Measurements from ENCODE around the gene STARD3NL.

The STARD3NL gene

DNA sequence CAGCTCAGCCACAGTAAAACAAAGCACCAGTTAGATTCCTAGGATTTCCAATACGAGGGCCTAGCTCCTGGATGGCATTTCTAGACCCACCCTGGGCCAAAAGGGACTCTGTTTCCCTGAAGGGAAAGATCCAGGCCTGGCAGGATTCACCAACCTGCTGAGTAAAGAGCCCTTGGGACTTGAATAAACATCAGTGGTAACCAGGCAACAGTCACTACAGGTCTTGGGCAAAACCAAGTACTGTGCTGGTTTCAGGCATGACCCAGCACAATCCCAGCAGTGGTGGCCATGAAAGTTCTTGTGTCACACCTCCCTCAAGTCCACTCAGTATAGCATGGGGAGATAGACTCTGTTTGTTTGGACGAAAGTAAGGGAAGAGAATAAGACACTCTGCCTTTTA, 31.0 kb upstream of the STARD3NL start:
- no peak for DNase-seq (ENCODE audit: low spot score)
- POLR2A ChIA-PET (ENCODE audit: low non-redundant PET): no interaction called here
- CTCF ChIA-PET: no interaction called here
- no peak overlapping the region for H3K27ac ChIP-seq
- TF ChIP-seq, protein P1, sequence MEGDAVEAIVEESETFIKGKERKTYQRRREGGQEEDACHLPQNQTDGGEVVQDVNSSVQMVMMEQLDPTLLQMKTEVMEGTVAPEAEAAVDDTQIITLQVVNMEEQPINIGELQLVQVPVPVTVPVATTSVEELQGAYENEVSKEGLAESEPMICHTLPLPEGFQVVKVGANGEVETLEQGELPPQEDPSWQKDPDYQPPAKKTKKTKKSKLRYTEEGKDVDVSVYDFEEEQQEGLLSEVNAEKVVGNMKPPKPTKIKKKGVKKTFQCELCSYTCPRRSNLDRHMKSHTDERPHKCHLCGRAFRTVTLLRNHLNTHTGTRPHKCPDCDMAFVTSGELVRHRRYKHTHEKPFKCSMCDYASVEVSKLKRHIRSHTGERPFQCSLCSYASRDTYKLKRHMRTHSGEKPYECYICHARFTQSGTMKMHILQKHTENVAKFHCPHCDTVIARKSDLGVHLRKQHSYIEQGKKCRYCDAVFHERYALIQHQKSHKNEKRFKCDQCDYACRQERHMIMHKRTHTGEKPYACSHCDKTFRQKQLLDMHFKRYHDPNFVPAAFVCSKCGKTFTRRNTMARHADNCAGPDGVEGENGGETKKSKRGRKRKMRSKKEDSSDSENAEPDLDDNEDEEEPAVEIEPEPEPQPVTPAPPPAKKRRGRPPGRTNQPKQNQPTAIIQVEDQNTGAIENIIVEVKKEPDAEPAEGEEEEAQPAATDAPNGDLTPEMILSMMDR (conservative IDR thresholded peaks at IDR 0.05; ENCODE audit: low read depth): no peak

DNA sequence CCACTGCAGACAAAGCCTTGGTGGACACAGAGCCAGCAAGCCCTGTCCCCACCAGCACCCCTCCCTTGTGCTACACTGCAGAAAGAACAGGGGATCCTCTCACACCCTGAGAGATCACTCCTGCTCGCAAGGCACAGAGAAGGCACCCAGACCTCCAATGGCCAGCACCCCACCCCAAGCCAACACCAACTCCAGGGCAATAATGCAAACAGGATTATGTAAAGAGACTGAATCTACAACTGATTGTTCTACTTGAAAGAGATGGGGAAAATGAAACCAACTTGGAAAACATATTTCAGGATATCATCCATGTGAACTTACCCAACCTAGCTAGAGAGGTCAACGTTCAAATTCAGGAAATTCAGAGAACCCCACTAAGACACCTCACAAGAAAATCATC, 26.5 kb upstream of the STARD3NL start:
- CTCF ChIA-PET: no interaction called here
- no peak for DNase-seq (ENCODE audit: low spot score)
- TF ChIP-seq, protein P1 (conservative IDR thresholded peaks at IDR 0.05; ENCODE audit: low read depth): no peak
- POLR2A ChIA-PET (ENCODE audit: low non-redundant PET): no interaction called here
- H3K27ac ChIP-seq: no peak overlapping the region

DNA sequence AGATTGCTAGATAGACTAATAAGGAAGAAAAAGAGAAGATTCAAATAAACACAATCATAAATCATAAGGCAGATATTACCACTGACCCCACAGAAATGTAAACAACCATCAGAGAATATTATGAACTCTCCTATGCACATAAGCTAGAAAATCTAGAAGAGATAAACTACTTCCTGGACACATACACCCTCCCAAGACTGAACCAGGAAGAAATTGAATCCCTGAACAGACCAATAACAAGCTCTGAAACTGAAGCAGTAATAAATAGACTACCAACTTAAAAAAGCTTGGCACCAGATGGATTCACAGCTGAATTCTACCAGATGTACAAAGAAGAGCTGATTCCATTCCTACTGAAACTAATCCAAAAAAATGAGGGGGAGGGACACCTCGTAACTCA, 24.5 kb upstream of the STARD3NL start:
- no peak for DNase-seq (ENCODE audit: low spot score)
- ChIA-PET CTCF (no interaction called here), POLR2A (ENCODE audit: low non-redundant PET) (no interaction called here)
- H3K27ac ChIP-seq: no peak overlapping the region
- TF ChIP-seq, protein P1 (conservative IDR thresholded peaks at IDR 0.05; ENCODE audit: low read depth): no peak

DNA sequence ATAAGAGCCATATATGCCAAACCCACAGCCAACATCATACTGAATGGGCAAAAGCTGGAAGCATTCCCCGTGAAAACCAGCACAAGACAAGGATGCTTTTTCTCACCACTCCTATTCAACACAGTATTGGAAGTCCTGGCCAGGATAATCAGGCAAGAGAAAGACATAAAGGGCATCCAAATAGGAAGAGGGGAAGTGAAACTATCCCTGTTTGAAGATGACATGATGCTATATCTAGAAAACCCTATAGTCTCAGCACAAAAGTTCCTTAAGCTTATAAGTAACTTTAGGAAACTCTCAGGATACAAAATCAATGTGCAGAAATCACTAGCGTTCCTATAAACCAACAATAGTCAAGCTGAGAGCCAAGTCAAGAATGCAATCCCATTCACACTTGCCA, 23.8 kb upstream of the STARD3NL start:
- TF ChIP-seq, protein P1 (conservative IDR thresholded peaks at IDR 0.05; ENCODE audit: low read depth): no peak
- no peak for DNase-seq (ENCODE audit: low spot score)
- ChIA-PET POLR2A (ENCODE audit: low non-redundant PET) (no interaction called here), CTCF (no interaction called here)
- no peak overlapping the region for H3K27ac ChIP-seq

DNA sequence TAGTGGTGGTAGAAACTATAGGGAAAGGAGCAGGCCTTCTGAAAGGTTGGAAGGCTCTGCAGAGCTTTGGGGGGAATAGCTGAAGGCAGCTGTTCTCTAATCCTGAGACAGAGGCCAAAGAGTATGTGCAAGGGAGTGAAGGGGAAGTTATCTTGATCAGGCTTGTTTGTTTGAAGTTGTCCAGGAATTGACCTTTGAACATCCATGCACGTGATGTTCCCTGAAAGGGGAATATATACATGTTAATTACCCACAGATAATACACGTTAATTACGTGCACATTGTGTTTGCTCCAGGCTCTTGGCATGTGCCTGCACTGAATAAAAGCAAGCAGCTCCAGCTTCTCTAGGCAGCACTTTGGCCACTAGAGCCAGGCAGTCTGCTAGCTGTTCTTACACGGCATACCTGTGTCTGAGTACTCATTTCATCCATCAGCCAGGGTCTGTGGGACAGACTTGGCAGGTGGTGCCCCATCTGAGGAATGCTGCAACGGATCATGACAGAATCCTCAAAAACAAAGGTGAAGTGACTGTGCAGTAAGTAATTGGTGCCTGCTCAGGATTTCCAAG, 18.0 kb upstream of the STARD3NL start:
- ChIA-PET POLR2A (ENCODE audit: low non-redundant PET) (no interaction called here), CTCF (interaction anchor here (0.7 kb wide), 1 partner anchor 155 kb away, joined by 4 read pairs; no protein-coding TSS in a partner anchor)
- no peak for DNase-seq (ENCODE audit: low spot score)
- H3K27ac ChIP-seq: no peak overlapping the region
- TF ChIP-seq, protein P1 (conservative IDR thresholded peaks at IDR 0.05; ENCODE audit: low read depth): no peak

DNA sequence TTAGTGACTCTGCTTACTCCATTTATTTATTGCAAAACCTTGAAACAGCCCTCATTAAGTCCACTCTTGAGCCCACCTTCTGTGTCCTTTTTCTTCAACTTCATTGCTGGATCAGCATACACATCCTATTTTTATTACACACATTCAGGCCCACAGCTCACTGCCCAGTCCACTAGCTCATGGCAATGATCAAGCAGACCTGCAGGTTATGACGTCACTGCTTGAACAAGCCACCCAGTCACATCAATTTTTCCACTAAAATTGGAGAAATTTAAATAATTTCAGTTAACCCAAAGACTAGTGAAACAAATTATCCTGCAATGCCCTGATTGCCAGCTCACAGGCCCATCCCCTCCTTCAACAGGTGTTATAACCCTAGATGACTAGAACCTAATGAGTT, 16.0 kb upstream of the STARD3NL start:
- TF ChIP-seq, protein P1 (conservative IDR thresholded peaks at IDR 0.05; ENCODE audit: low read depth): no peak
- DNase-seq (ENCODE audit: low spot score): no peak
- CTCF ChIA-PET: no interaction called here
- POLR2A ChIA-PET (ENCODE audit: low non-redundant PET): no interaction called here
- H3K27ac ChIP-seq: no peak overlapping the region

DNA sequence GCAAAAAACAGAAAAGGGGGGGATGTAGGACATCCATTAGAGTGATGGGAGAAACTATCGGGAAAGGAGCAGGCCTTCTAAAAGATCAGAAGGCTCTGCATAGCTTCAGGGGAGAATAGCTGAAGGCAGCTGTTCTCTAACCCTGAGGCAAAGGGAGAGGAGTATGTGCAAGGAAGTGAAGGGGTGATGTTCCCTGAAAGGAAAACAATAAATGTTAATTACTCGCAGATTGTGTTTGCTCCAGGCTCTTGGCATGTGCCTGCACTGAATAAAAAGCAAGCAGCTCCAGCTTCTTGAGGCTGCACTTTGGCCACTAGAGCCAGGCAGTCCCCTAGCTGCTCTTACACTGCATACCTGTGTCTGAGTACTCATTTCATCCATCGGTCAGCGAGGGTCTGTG, 14.4 kb upstream of the STARD3NL start:
- no peak for DNase-seq (ENCODE audit: low spot score)
- ChIA-PET CTCF (no interaction called here), POLR2A (ENCODE audit: low non-redundant PET) (no interaction called here)
- H3K27ac ChIP-seq: no peak overlapping the region
- TF ChIP-seq, protein P1 (conservative IDR thresholded peaks at IDR 0.05; ENCODE audit: low read depth): no peak

Measured in RWPE1 (cell line).